CD4-positive, alpha-beta T cell (primary cell): ENCODE measurements around the gene CUEDC1. TPM values are rescaled to one million over a fixed set of nuclear protein-coding genes. Genes with fewer than 3 reads are reported as not detected.

Experiments used
- ATAC-seq: fragments of 200-7000 bp; cut with Tn5 transposase; one replicate; pipeline ENCODE4 v1.10.0; 2022; ENCODE audit warnings: mild to moderate bottlenecking; ENCODE audit not compliant: poor library complexity
- CTCF ChIA-PET: fragments of 350-600 bp; sonication (Branson Sonifier 250); formaldehyde crosslinking; loops from one replicate; lab custom pipeline; 2021; ENCODE audit warnings: antibody characterized with exemption, inconsistent platforms; lab: Charles Lee
- POLR2A ChIA-PET: fragments of 350-600 bp; sonication (Branson Sonifier 250); formaldehyde crosslinking; loops from one replicate; lab custom pipeline; 2021; ENCODE audit warnings: antibody characterized with exemption, inconsistent platforms; lab: Charles Lee
- DNase-seq, 14 experiments: peaks; one replicate each; pipeline ENCODE4 v3.0.0-alpha.2; 2013 to 2020; ENCODE audit warnings: mixed read lengths in 2 of 14
- H3K27ac ChIP-seq, 2 donors: one replicate each; pipeline versions ENCODE4 v1.5.1 to v1.7.0; 2013; ENCODE audit warnings: low read length in 2 of 2, low read depth in 1 of 2, mild to moderate bottlenecking in 1 of 2
- H3K27me3 ChIP-seq, 2 experiments: 1 replicate in 1 of 2; 2 replicates in 1 of 2; pipeline versions ENCODE4 v1.6.1 to v1.7.0; 2013; ENCODE audit warnings: low read length in 2 of 2, control low read depth in 1 of 2, mild to moderate bottlenecking in 1 of 2, moderate library complexity in 1 of 2; ENCODE audit not compliant: insufficient read depth in 2 of 2, control insufficient read depth in 1 of 2
- H3K36me3 ChIP-seq: one replicate; pipeline ENCODE4 v1.6.1; 2013; ENCODE audit warnings: low read length, control low read depth; ENCODE audit not compliant: insufficient read depth
- H3K4me1 ChIP-seq: one replicate; pipeline ENCODE4 v1.6.1; 2013; ENCODE audit warnings: low read length, control low read depth; ENCODE audit not compliant: insufficient read depth
- H3K4me3 ChIP-seq: one replicate; pipeline ENCODE4 v1.5.1; 2013; ENCODE audit warnings: mild to moderate bottlenecking, low read length, moderate library complexity
- H3K9me3 ChIP-seq, 2 experiments: 1 replicate in 1 of 2; 2 replicates in 1 of 2; pipeline versions ENCODE4 v1.6.1 to v1.7.0; 2013; ENCODE audit warnings: low read length in 2 of 2, mild to moderate bottlenecking in 2 of 2, control low read depth in 1 of 2, moderate library complexity in 1 of 2; ENCODE audit not compliant: control insufficient read depth in 1 of 2, insufficient read depth in 1 of 2
- H3K27ac Mint-ChIP-seq: one replicate; pipeline ENCODE4 v1.8.0; 2020; ENCODE audit warnings: mixed read lengths
- H3K27me3 Mint-ChIP-seq: one replicate; pipeline ENCODE4 v1.8.0; 2021; ENCODE audit warnings: mixed read lengths
- H3K36me3 Mint-ChIP-seq: one replicate; pipeline ENCODE4 v1.8.0; 2021; ENCODE audit warnings: low read depth, mixed read lengths
- H3K4me1 Mint-ChIP-seq: one replicate; pipeline ENCODE4 v1.8.0; 2021; ENCODE audit warnings: low read depth, mixed read lengths
- H3K4me3 Mint-ChIP-seq: one replicate; pipeline ENCODE4 v1.8.0; 2020; ENCODE audit warnings: mild to moderate bottlenecking, mixed read lengths
- H3K9me3 Mint-ChIP-seq: one replicate; pipeline ENCODE4 v1.8.0; 2020; ENCODE audit warnings: mixed read lengths
- CTCF ChIP-seq: fragments of 200-600 bp; IDR thresholded peaks from one replicate; pipeline ENCODE4 v1.8.0; 2022; ENCODE audit warnings: antibody characterized with exemption, mild to moderate bottlenecking
- intact Hi-C, 2 experiments: fragments of 100-400 bp; cut with DNase I in 1 of 2; cut with micrococcal nuclease in 1 of 2; formaldehyde crosslinking; loops; one replicate each; pipeline versions ENCODE4 v1.15.1 to v1.9.0; 2023 to 2025; cut with DNase I, micrococcal nuclease
- total RNA-seq, 174 experiments: library from RNA in 2 of 174; stranded (reverse) in 2 of 174; gene quantifications; one replicate each; pipeline ENCODE4 v1.2.3 and lab custom pipeline; 2021 to 2026

CUEDC1 gene
- total RNA-seq, 2 experiments from 2014 or later = 0.41 to 1.0 TPM

- H3K36me3 ChIP-seq = no peaks in the 10 kb centered on the region
- ATAC-seq = peak; percentile 62
- CTCF ChIA-PET = interaction anchor here (0.7 kb wide), 1 partner anchor 13 kb away, joined by 3 read pairs; no protein-coding TSS in a partner anchor
- Mint-ChIP-seq H3K27ac (no peak overlapping the region), H3K4me1 (peaks cover 4% of the 10 kb centered on the region), H3K9me3 (no peaks in the 10 kb centered on the region), H3K27me3 (peaks cover 20% of the 10 kb centered on the region), H3K36me3 (no peaks in the 10 kb centered on the region), H3K4me3 (no peak overlapping the region)
- intact Hi-C loops = no loop called here
- POLR2A ChIA-PET = interaction anchor here (0.6 kb wide), 1 partner anchor 1405 kb away, joined by 5 read pairs; no protein-coding TSS in a partner anchor
- H3K4me1 ChIP-seq = peaks cover 4% of the 10 kb centered on the region
- H3K4me3 ChIP-seq = no peak overlapping the region
- H3K9me3 ChIP-seq = no peaks in the 10 kb centered on the region
- H3K27me3 ChIP-seq = peaks cover 0 to 3% of the 10 kb centered on the region in 2 experiments
- DNase-seq = peak in 4 of 14 experiments; percentile 22 to 58 (median 40)
- no peak overlapping the region for H3K27ac ChIP-seq
- TF ChIP-seq CTCF = no peak
Measured at GRCh38 chr17:57939797-57940196, 15.4 kb downstream of the CUEDC1 start.

GRCh38 chr17:57938061-57938502 lies 17.1 kb downstream of the CUEDC1 start:
- Mint-ChIP-seq H3K36me3 (no peaks in the 10 kb centered on the region), H3K27me3 (peaks cover 20% of the 10 kb centered on the region), H3K27ac (no peak overlapping the region), H3K9me3 (no peaks in the 10 kb centered on the region), H3K4me1 (peaks cover 4% of the 10 kb centered on the region), H3K4me3 (no peak overlapping the region)
- H3K9me3 ChIP-seq = no peaks in the 10 kb centered on the region
- ATAC-seq (no peak), DNase-seq (no peak)
- H3K4me1 ChIP-seq = peaks cover 4% of the 10 kb centered on the region
- no peak for TF ChIP-seq CTCF
- ChIA-PET POLR2A (no interaction called here), CTCF (interaction anchor here (1.0 kb wide), 1 partner anchor 45 kb away, joined by 3 read pairs; no protein-coding TSS in a partner anchor)
- H3K36me3 ChIP-seq = no peaks in the 10 kb centered on the region
- peaks cover 0 to 3% of the 10 kb centered on the region in 2 experiments for H3K27me3 ChIP-seq
- H3K27ac ChIP-seq = no peak overlapping the region
- intact Hi-C loops = no loop called here
- no peak overlapping the region for H3K4me3 ChIP-seq

- POLR2A ChIA-PET = no interaction called here
- Mint-ChIP-seq H3K27ac (no peak overlapping the region), H3K4me3 (no peak overlapping the region)
Measured at GRCh38 chr17:57937492-57937891, 17.7 kb downstream of the CUEDC1 start.

More at GRCh38 chr17:57937492-57937891, 17.7 kb downstream of the CUEDC1 start:
- peaks cover 4% of the 10 kb centered on the region for H3K4me1 Mint-ChIP-seq
- CTCF ChIA-PET = interaction anchor here (1.0 kb wide), 1 partner anchor 45 kb away, joined by 3 read pairs; no protein-coding TSS in a partner anchor
- H3K4me3 ChIP-seq = no peak overlapping the region
- H3K36me3 ChIP-seq = no peaks in the 10 kb centered on the region
- no peaks in the 10 kb centered on the region for H3K9me3 ChIP-seq
- no peak for DNase-seq
- intact Hi-C loops = no loop called here
- no peaks in the 10 kb centered on the region for H3K9me3 Mint-ChIP-seq
- ATAC-seq = no peak
- peaks cover 0 to 3% of the 10 kb centered on the region in 2 experiments for H3K27me3 ChIP-seq
- H3K36me3 Mint-ChIP-seq = no peaks in the 10 kb centered on the region
- H3K27ac ChIP-seq = no peak overlapping the region
- TF ChIP-seq CTCF = no peak
- H3K27me3 Mint-ChIP-seq = peaks cover 20% of the 10 kb centered on the region
- peaks cover 4% of the 10 kb centered on the region for H3K4me1 ChIP-seq
